Measurements from ENCODE around the gene WDR11.

DNA sequence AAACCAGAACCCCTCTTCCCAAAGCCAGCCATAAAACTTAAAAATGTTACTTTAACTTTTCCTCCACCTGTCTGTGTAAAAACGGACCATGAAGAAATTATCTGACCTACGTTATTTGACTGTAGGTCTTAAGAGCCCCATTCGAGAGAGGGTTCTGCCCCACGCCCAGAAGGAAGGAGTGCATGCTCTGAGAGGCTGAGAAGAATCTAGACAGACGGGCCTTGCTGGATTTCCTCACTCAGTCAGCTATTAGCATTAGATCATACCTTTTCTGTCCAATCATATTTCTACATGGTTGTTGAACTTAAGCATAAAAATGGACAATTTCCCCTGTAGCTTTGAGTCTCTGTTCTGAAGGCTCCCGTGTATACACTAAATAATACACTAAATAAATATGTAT, 38.1 kb upstream of the WDR11 start:
- TF ChIP-seq EP300 (IDR thresholded peaks at IDR 0.05) (no peak), POLR2A (IDR thresholded peaks at IDR 0.05) (no peak), CTCF (IDR thresholded peaks at IDR 0.05) (no peak)

All from ovary (tissue), 3 donors.